Measurements from ENCODE around the gene ATRNL1. TPM values are rescaled to one million over a fixed set of nuclear protein-coding genes. Genes with fewer than 3 reads are reported as not detected.
"Not testable (repeated sequence)": the region's sequence is repeated elsewhere in the genome, so short reads cannot be mapped to it uniquely, and the experiment has no call there.

ATRNL1 gene
- total and polyA plus RNA-seq, 4 donors, result 0.40 to 26.9 (median 5.3) TPM

GRCh38 chr10:115171392-115171960, 78.3 kb downstream of the ATRNL1 start:
- no peak overlapping the region for H3K27ac ChIP-seq (ENCODE audit: low read depth in 1 of 2, low read length in 2 of 2)
- no peak overlapping the region for H3K4me3 ChIP-seq (ENCODE audit: low read depth in 1 of 3, low read length in 3 of 3)
- 2% methylated on average over 1 of the region's 1 CpG for WGBS
- H3K9ac ChIP-seq (ENCODE audit: low read depth in 1 of 2, low read length in 2 of 2), result no peak overlapping the region
- H3K4me1 ChIP-seq (ENCODE audit: control insufficient read depth in 4 of 4, insufficient read depth in 4 of 4, low read length in 3 of 4), result no peaks in the 10 kb centered on the region
- H3K9me3 ChIP-seq (ENCODE audit: control insufficient read depth in 4 of 4, low read length in 3 of 4), result no peaks in the 10 kb centered on the region
- no peak for DNase-seq (ENCODE audit: low spot score)
- H3K27me3 ChIP-seq (ENCODE audit: control insufficient read depth in 4 of 4, insufficient read depth in 4 of 4, low read length in 3 of 4), result peaks cover 0 to 4% (median 0%) of the 10 kb centered on the region in 4 donors
- TF ChIP-seq ATF3 (IDR thresholded peaks at IDR 0.05) (no peak), RAD21 (IDR thresholded peaks at IDR 0.05) (peak; percentile 55 to 63), CTCF (IDR thresholded peaks at IDR 0.05; ENCODE audit: low read depth, low read length, missing input control) (peak; percentile 16)
- H3K36me3 ChIP-seq (ENCODE audit: control insufficient read depth in 4 of 4, insufficient read depth in 3 of 4, low read depth in 1 of 4, low read length in 3 of 4), result no peaks in the 10 kb centered on the region

GRCh38 chr10:115173915-115174443, 80.8 kb downstream of the ATRNL1 start:
- Histone ChIP-seq H3K27ac (ENCODE audit: low read depth in 1 of 2, low read length in 2 of 2) (no peak overlapping the region), H3K36me3 (ENCODE audit: control insufficient read depth in 4 of 4, insufficient read depth in 3 of 4, low read depth in 1 of 4, low read length in 3 of 4) (no peaks in the 10 kb centered on the region), H3K27me3 (ENCODE audit: control insufficient read depth in 4 of 4, insufficient read depth in 4 of 4, low read length in 3 of 4) (peaks cover 0 to 2% (median 0%) of the 10 kb centered on the region in 4 donors), H3K4me3 (ENCODE audit: low read depth in 1 of 3, low read length in 3 of 3) (no peak overlapping the region), H3K9me3 (ENCODE audit: control insufficient read depth in 4 of 4, low read length in 3 of 4) (no peaks in the 10 kb centered on the region), H3K4me1 (ENCODE audit: control insufficient read depth in 4 of 4, insufficient read depth in 4 of 4, low read length in 3 of 4) (no peaks in the 10 kb centered on the region), H3K9ac (ENCODE audit: low read depth in 1 of 2, low read length in 2 of 2) (no peak overlapping the region)
- 67% methylated on average over 3 of the region's 3 CpGs for WGBS
- TF ChIP-seq REST (IDR thresholded peaks at IDR 0.05) (no peak), HNF4G (IDR thresholded peaks at IDR 0.05) (no peak), NR2F2 (IDR thresholded peaks at IDR 0.05) (no peak), RAD21 (IDR thresholded peaks at IDR 0.05) (no peak), RXRA (IDR thresholded peaks at IDR 0.05) (no peak), JUND (IDR thresholded peaks at IDR 0.05) (no peak), EGR1 (IDR thresholded peaks at IDR 0.05; ENCODE audit: low read depth in 2 of 2) (no peak), SP1 (IDR thresholded peaks at IDR 0.05) (no peak), ATF3 (IDR thresholded peaks at IDR 0.05) (no peak), FOXA2 (IDR thresholded peaks at IDR 0.05) (no peak), HNF4A (conservative IDR thresholded peaks at IDR 0.05) (no peak), MAX (IDR thresholded peaks at IDR 0.05) (no peak)
- DNase-seq (ENCODE audit: low spot score), result no peak

- 83% methylated on average over 2 of the region's 2 CpGs for WGBS
- DNase-seq (ENCODE audit: low spot score); H3K9ac ChIP-seq (ENCODE audit: low read depth in 1 of 2, low read length in 2 of 2); H3K27ac ChIP-seq (ENCODE audit: low read depth in 1 of 2, low read length in 2 of 2); H3K36me3 ChIP-seq (ENCODE audit: control insufficient read depth in 4 of 4, insufficient read depth in 3 of 4, low read depth in 1 of 4, low read length in 3 of 4); H3K27me3 ChIP-seq (ENCODE audit: control insufficient read depth in 4 of 4, insufficient read depth in 4 of 4, low read length in 3 of 4); H3K4me1 ChIP-seq (ENCODE audit: control insufficient read depth in 4 of 4, insufficient read depth in 4 of 4, low read length in 3 of 4); H3K9me3 ChIP-seq (ENCODE audit: control insufficient read depth in 4 of 4, low read length in 3 of 4): not testable (repeated sequence)
- peak overlapping the region in 1 of 3 donors; percentile 15 for H3K4me3 ChIP-seq (ENCODE audit: low read depth in 1 of 3, low read length in 3 of 3)
Observed at GRCh38 chr10:115207276-115207675, 114.1 kb downstream of the ATRNL1 start.

Data from liver (tissue), 9 donors.